K562 (cell line): ENCODE data around the gene SHROOM3. TPM values are rescaled to one million over a fixed set of nuclear protein-coding genes. Genes with fewer than 3 reads are reported as not detected.

ENCODE experiments used
- MEIS2 ChIP-seq: fragments of 450-650 bp; IDR thresholded peaks from 2 replicates; pipeline ENCODE4 v1.6.1; 2014; ENCODE audit warnings: mild to moderate bottlenecking; ENCODE audit not compliant: partially characterized antibody
- MLX ChIP-seq, 2 experiments: fragments of 450-650 bp in 1 of 2; sonication (generic) in 1 of 2; formaldehyde crosslinking; conservative IDR thresholded peaks; 2 replicates each; pipeline versions ENCODE4 v1.4.0 to v1.8.1; 2020 to 2022; ENCODE audit warnings: mild to moderate bottlenecking in 1 of 2, missing genetic modification reagents in 1 of 2
- NFE2 ChIP-seq: IDR thresholded peaks from 2 replicates; pipeline ENCODE4 v1.6.1; 2014; ENCODE audit warnings: antibody characterized with exemption, low read depth
- RBM14 ChIP-seq: fragments of 200-400 bp; formaldehyde crosslinking; IDR thresholded peaks from 2 replicates; pipeline ENCODE4 v1.6.1; 2018; ENCODE audit warnings: low read depth, mild to moderate bottlenecking, low read length, moderate library complexity, borderline replicate concordance; ENCODE audit not compliant: insufficient read depth
- RERE ChIP-seq: sonication (generic); formaldehyde crosslinking; IDR thresholded peaks from 2 replicates; pipeline ENCODE4 v1.8.0; 2023; ENCODE audit warnings: missing genetic modification reagents, mild to moderate bottlenecking, borderline replicate concordance
- ZNF174 ChIP-seq: fragments of 250-450 bp; sonication (Bioruptor Pico); IDR thresholded peaks from 2 replicates; pipeline ENCODE4 v1.4.0; 2020; ENCODE audit warnings: mild to moderate bottlenecking
- ZNF3 ChIP-seq: fragments of 250-450 bp; sonication (Bioruptor Pico); IDR thresholded peaks from 2 replicates; pipeline ENCODE4 v1.5.0; 2021; ENCODE audit warnings: mild to moderate bottlenecking, moderate library complexity
- ZNF780A ChIP-seq: fragments of 250-450 bp; sonication (Bioruptor Pico); IDR thresholded peaks from 2 replicates; pipeline ENCODE4 v1.5.0; 2021; ENCODE audit warnings: mild to moderate bottlenecking
- polyA plus RNA-seq, 8 experiments: library from polyadenylated mRNA; depleted of rRNA in 4 of 8; stranded (reverse) in 5 of 8; unstranded in 3 of 8; fragments of >200 nt; fragmentation: Nextera tagmentation in 2 of 8; fragmentation: Illumina TruSeq in 1 of 8; extraction: Ambion mirVana in 2 of 8; extraction: Trizol in 1 of 8; gene quantifications; 2 replicates each; pipeline versions ENCODE4 v1.2.1 to v1.2.3, GENCODE V29; 2011 to 2014; ENCODE audit warnings: inconsistent platforms in 1 of 8, missing spikeins in 1 of 8
- total RNA-seq, 7 experiments: library from RNA; depleted of rRNA in 6 of 7; stranded (reverse); fragments of >200 nt in 6 of 7; fragmentation: Illumina TruSeq in 2 of 7; extraction: Trizol in 2 of 7; gene quantifications; 2 replicates each; pipeline versions ENCODE4 v1.2.1 to v1.2.3, GENCODE V29; 2011 to 2021; ENCODE audit warnings: low replicate concordance in 1 of 7

The SHROOM3 gene
- total and polyA plus RNA-seq, 9 of the 15 experiments (the other 6 are each of a cell fraction or from before 2014, with no cell fraction given), result 0.01 to 0.07 TPM; not detected in 7

- TF ChIP-seq ZNF3 (CRISPR knock-in tag) (no peak), RBM14 (no peak), NFE2 (no peak), RERE (CRISPR knock-in tag) (no peak), ZNF780A (CRISPR knock-in tag) (no peak), MLX (CRISPR knock-in tag; conservative IDR thresholded peaks at IDR 0.05) (no peak), ZNF174 (CRISPR knock-in tag) (no peak), MEIS2 (no peak)
Observed at GRCh38 chr4:76697129-76697803, 262.2 kb downstream of the SHROOM3 start (continued).
